Stimulated activated naive CD4-positive, alpha-beta T cell (primary cell): Measurements from ENCODE around the gene ELK4.

Experiments used
- DNase-seq, 6 experiments: peaks; one replicate each; lab custom pipeline; 2025; lab: John Stamatoyannopoulos, UW

ELK4 gene

DNA sequence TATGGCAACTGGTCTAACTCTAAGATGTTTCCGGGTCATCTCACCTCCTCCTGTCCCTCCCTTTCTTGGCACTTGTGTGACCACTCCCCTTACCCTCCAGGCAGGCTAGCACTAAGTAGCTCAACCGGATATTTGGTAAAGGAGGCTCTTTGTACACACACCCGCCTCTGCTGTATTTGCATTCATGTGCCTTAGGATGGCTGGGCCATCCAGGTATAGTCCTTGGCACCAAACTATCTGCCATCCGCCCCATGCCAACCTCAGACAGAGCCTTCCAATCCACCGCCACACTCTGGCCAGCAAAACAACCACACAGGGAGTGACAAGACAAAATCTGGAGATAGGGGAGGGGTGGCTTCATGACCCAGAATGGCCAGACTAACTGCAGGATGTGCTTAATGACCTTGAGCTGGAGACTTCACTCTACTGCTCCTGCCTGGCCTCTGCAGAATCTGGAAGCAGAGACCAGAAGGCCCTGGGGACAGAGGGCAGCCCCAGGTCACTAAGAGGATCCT is 67.8 kb downstream of the ELK4 start:
- DNase-seq = no peak

DNA sequence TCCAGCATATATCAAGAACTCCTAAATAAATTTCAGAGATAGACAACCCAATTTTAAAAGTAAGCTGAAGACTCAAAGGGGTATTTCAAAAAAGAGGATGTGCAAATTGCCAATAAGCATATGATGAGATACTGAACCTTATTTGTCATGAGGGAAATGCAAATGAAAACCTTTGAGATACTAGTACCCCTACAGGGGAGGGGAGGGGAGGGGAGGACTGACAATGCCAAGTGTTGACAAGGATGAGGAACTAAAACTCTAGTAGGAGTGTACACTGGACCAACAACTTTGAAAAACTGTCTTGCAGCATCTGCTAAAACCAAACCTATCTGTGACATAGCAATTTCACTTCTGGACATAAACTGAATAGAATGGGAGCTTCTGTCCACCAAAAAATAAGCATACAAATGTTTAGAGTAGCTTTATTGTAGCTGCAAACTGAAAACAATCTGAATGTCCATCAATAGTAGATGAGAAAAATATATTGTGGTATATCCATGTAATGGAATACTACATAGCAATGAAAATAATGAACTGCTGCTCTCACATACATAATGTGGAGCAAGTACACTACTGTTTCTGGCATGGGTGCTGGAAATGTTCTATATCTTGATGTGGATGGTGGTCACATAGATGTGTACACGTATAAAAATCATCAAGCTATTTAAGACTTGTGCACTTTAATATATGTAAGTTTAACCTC is 70.2 kb downstream of the ELK4 start:
- no peak for DNase-seq
